Glutamatergic neuron (in vitro differentiated cells): ENCODE results near the gene CHD2. TPM values are rescaled to one million over a fixed set of nuclear protein-coding genes. Genes with fewer than 3 reads are reported as not detected.
"Not testable (repeated sequence)": the region's sequence is repeated elsewhere in the genome, so short reads cannot be mapped to it uniquely, and the experiment has no call there.

Experiments used
- DNase-seq: peaks from one replicate; pipeline ENCODE4 v3.0.0; 2022
- H3K27ac Mint-ChIP-seq: one replicate; pipeline ENCODE4 v1.8.0; 2020; ENCODE audit warnings: mild to moderate bottlenecking, mixed read lengths, inconsistent platforms; ENCODE audit not compliant: unreplicated experiment
- H3K27me3 Mint-ChIP-seq: one replicate; pipeline ENCODE4 v1.8.0; 2020; ENCODE audit warnings: mild to moderate bottlenecking, moderate library complexity, mixed read lengths, inconsistent platforms; ENCODE audit not compliant: unreplicated experiment
- H3K36me3 Mint-ChIP-seq: one replicate; pipeline ENCODE4 v1.8.0; 2020; ENCODE audit warnings: mild to moderate bottlenecking, mixed read lengths, inconsistent platforms; ENCODE audit not compliant: unreplicated experiment
- H3K4me1 Mint-ChIP-seq: one replicate; pipeline ENCODE4 v1.8.0; 2020; ENCODE audit warnings: mild to moderate bottlenecking, low read depth, mixed read lengths, inconsistent platforms; ENCODE audit not compliant: unreplicated experiment
- H3K4me3 Mint-ChIP-seq: one replicate; pipeline ENCODE4 v1.8.0; 2020; ENCODE audit warnings: mild to moderate bottlenecking, mixed read lengths, inconsistent platforms; ENCODE audit not compliant: unreplicated experiment
- H3K9me3 Mint-ChIP-seq: one replicate; pipeline ENCODE4 v1.8.0; 2020; ENCODE audit warnings: mild to moderate bottlenecking, moderate library complexity, mixed read lengths, inconsistent platforms; ENCODE audit not compliant: unreplicated experiment
- total RNA-seq: library from RNA; stranded (reverse); fragmentation: NEBNext Ultra II Directional; extraction: Animal tissue kit (Norgen Biotek cat#: 25700); gene quantifications from one replicate; pipeline ENCODE4 v1.2.1, GENCODE V29; 2021; ENCODE audit not compliant: unreplicated experiment
- TF ChIP-seq, protein P1 (sequence below): fragments of 200-600 bp; sonication (generic); IDR thresholded peaks from one replicate; pipeline ENCODE4 v1.5.0; 2021; ENCODE audit not compliant: partially characterized antibody, unreplicated experiment

CHD2 gene
- total RNA-seq, 1 donor from 2014 or later, result 201 TPM

DNA sequence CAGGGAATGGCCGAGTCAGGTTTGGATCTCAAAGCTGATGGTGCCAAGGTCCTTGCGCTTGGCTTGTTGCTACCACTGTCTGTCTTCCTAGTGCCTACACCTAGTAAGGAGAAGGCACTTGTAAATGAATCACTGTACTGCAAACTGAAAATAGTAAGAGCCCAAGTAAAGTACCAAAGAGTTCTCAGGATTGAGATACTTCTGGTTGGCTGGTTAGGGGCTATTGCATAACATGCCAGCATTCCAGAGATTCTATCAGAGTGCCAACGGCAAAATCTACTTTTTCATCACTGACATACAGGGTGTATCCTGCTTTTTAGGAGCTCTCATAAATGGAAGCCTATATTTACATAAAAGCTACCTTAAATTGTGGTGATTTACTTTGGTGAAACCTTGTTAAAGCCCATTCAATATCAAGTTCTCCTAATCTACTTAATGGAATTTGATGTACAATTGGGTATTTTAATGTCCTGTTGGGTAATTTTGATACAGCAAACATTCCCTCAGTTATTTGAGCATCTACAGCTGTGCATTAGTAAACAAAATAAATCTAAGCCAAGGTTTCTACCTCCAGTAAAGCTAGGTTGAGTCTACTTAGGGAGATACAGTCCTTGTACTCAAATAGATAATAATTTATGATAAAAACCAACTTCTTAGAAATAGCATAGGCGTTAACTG is 30.7 kb upstream of the CHD2 start:
- peaks cover 5% of the 10 kb centered on the region for H3K4me1 Mint-ChIP-seq
- no peaks in the 10 kb centered on the region for H3K27me3 Mint-ChIP-seq
- no peak for DNase-seq
- H3K36me3 Mint-ChIP-seq, result no peaks in the 10 kb centered on the region
- TF ChIP-seq, protein P1, sequence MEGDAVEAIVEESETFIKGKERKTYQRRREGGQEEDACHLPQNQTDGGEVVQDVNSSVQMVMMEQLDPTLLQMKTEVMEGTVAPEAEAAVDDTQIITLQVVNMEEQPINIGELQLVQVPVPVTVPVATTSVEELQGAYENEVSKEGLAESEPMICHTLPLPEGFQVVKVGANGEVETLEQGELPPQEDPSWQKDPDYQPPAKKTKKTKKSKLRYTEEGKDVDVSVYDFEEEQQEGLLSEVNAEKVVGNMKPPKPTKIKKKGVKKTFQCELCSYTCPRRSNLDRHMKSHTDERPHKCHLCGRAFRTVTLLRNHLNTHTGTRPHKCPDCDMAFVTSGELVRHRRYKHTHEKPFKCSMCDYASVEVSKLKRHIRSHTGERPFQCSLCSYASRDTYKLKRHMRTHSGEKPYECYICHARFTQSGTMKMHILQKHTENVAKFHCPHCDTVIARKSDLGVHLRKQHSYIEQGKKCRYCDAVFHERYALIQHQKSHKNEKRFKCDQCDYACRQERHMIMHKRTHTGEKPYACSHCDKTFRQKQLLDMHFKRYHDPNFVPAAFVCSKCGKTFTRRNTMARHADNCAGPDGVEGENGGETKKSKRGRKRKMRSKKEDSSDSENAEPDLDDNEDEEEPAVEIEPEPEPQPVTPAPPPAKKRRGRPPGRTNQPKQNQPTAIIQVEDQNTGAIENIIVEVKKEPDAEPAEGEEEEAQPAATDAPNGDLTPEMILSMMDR, result no peak
- no peak overlapping the region for H3K27ac Mint-ChIP-seq
- H3K9me3 Mint-ChIP-seq, result peaks cover 5% of the 10 kb centered on the region
- H3K4me3 Mint-ChIP-seq, result no peak overlapping the region

DNA sequence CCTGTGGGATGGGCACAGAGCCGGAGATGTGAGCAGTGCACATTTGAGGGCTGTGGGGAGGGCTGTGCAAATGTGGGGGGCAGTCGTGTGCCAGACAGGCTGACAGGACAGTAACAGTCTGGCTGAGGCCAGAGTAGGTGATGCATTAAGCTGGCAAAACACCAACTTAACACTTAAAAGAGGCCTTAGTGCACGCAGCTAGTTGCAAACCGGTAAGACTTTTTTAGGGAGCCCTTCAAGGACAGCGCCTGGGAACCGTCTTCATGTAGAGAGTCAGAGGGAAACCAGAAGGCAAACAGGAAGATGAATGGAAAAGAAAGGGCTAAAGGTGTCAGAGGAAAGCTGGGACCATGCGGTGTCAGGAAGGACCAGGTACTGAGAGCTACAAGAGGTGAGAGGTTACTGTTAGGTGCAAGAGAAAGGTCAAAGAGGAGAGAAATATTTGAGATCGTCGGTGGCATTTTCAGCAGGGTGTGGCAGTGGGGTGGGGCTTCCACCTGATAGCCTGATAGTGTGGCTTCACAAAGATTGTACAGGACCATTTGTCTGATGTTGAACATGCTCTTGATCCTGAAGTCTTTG is 30.0 kb upstream of the CHD2 start:
- H3K27me3 Mint-ChIP-seq, result no peaks in the 10 kb centered on the region
- DNase-seq, result no peak
- TF ChIP-seq, protein P1, result no peak
- peaks cover 2% of the 10 kb centered on the region for H3K9me3 Mint-ChIP-seq
- peaks cover 5% of the 10 kb centered on the region for H3K4me1 Mint-ChIP-seq
- no peaks in the 10 kb centered on the region for H3K36me3 Mint-ChIP-seq
- no peak overlapping the region for H3K27ac Mint-ChIP-seq
- H3K4me3 Mint-ChIP-seq, result no peak overlapping the region

DNA sequence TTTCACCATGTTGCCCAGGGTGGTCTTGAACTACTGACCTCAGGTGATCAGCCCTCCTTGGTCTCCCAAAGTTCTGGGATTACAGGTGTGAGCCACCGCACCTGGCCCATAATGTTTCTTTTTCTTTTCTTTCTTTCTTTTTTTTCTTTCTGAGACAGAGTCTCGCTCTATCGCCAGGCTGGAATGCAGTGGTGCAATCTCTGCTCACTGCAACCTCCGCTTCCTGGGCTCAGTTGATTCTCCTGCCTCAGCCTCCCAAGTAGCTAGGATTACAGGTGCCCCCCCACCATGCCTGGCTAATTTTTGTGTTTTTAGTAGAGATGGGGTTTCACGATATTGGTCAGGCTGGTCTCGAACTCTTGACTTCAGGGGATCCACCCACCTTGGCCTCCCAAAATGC is 27.2 kb upstream of the CHD2 start:
- H3K27ac Mint-ChIP-seq, H3K36me3 Mint-ChIP-seq, DNase-seq, H3K4me3 Mint-ChIP-seq, H3K4me1 Mint-ChIP-seq, H3K27me3 Mint-ChIP-seq, H3K9me3 Mint-ChIP-seq: not testable (repeated sequence)

DNA sequence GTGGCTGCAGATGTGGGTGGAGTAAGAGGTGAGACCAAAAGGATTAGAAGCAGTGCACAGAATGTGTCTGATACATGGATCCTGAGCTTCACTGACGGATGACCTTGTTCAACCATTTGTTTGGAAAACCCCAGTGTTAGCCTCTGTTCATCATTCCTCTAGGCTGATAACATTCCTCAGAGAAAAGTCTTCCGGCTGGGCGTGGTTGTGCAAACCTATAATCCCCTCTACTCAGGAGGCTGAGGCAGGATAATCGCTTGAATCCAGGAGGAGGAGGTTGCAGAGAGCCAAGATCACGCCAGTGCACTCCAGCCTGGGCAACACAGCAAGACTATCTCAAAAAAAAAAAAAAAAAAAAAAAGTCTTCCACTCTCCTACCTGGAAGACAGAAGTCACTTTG is 23.1 kb upstream of the CHD2 start:
- peaks cover 11% of the 10 kb centered on the region for H3K27me3 Mint-ChIP-seq
- H3K27ac Mint-ChIP-seq, result no peak overlapping the region
- H3K4me3 Mint-ChIP-seq, result no peak overlapping the region
- H3K36me3 Mint-ChIP-seq, result no peaks in the 10 kb centered on the region
- peaks cover 9% of the 10 kb centered on the region for H3K9me3 Mint-ChIP-seq
- DNase-seq, result no peak
- TF ChIP-seq, protein P1, result no peak
- H3K4me1 Mint-ChIP-seq, result peaks cover 31% of the 10 kb centered on the region

DNA sequence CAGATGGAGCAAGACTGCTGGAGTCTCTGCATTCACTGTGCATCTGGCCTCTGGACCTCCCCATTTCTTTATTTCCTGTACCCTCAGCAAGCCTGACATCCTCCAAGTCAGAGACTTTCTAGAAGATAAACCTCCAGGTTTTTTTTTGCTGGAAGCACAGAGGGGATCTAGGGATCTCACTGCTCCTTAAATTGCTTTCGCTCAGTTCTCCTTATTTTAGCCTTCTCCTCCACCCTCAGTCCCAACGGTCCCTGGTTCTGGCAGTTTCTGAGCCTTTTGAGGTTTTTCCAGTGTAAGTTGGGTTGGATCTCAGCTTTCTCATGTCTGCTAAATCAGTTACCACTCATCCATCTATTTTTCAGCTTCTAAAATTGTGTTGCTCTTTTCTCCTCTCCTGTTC is 22.7 kb upstream of the CHD2 start:
- H3K36me3 Mint-ChIP-seq, result no peaks in the 10 kb centered on the region
- H3K9me3 Mint-ChIP-seq, result peaks cover 13% of the 10 kb centered on the region
- TF ChIP-seq, protein P1, result no peak
- H3K4me3 Mint-ChIP-seq, result no peak overlapping the region
- no peak for DNase-seq
- peaks cover 33% of the 10 kb centered on the region for H3K4me1 Mint-ChIP-seq
- peaks cover 15% of the 10 kb centered on the region for H3K27me3 Mint-ChIP-seq
- H3K27ac Mint-ChIP-seq, result no peak overlapping the region
